ENCODE data around the gene LUZP2.

LUZP2 gene

DNA sequence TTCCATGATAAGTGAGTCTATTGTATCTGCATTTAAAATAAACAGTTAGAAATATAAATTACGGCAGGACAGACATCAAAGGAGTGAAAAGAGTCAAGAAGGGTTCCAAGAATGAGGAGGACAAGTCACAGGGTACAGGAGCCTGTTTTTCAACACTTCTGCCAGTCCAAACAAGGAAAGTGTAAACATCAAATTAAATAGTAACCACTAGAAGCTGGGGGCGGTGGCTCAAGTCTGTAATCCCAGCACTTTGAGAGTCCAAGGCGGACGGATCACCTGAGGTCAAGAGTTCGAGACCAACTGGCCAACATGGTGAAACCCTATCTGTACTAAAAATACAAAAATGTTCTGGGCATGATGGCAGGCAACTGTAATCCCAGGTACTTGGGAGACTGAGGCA, 219.6 kb downstream of the LUZP2 start:
- DNase-seq (ENCODE audit: low spot score) = no peak

DNA sequence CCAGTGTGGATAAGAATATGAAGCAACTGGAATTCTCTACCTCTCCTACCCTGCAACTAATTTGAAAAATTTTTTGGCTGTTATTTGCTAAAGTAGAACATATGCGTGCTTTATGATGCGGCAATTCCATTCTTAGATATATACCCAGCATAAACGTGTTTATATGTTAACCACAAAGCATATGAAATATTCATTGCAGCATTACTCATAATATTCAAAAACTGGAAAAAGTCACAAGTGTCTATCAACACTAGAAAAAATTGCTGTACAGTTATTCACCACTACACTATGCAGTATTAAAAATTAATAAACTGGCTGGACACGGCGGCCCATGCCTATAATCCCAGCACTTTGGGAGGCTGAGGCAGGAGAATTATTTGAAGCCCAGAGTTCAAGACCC, 226.4 kb downstream of the LUZP2 start:
- no peak for DNase-seq (ENCODE audit: low spot score)

DNA sequence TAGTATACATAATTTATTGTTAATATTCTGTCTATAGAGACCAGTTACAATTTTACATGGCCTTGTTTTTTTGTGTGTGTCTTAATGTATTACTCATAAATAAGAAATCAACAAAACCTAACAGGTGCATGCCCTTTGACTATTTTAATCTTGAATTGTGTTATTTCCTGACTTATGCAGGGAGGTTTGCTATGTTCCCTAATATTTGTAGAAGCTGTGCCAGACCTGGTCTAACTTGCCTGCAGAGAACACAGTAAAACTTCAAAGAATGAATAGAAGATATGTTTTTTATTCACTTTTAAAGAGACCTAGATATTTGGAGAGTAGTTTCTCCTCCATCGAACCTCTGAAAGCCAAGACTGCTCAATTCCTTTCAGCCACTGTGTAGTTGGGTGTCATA, 234.7 kb downstream of the LUZP2 start:
- no peak for DNase-seq (ENCODE audit: low spot score)

- no peak for DNase-seq (ENCODE audit: low spot score)
Measured at GRCh38 chr11:24734742-24735237, 237.9 kb downstream of the LUZP2 start.

GRCh38 chr11:24738972-24739371, 242.1 kb downstream of the LUZP2 start:
- DNase-seq (ENCODE audit: low spot score) = no peak

GRCh38 chr11:24739637-24740036, 242.8 kb downstream of the LUZP2 start:
- no peak for DNase-seq (ENCODE audit: low spot score)

DNA sequence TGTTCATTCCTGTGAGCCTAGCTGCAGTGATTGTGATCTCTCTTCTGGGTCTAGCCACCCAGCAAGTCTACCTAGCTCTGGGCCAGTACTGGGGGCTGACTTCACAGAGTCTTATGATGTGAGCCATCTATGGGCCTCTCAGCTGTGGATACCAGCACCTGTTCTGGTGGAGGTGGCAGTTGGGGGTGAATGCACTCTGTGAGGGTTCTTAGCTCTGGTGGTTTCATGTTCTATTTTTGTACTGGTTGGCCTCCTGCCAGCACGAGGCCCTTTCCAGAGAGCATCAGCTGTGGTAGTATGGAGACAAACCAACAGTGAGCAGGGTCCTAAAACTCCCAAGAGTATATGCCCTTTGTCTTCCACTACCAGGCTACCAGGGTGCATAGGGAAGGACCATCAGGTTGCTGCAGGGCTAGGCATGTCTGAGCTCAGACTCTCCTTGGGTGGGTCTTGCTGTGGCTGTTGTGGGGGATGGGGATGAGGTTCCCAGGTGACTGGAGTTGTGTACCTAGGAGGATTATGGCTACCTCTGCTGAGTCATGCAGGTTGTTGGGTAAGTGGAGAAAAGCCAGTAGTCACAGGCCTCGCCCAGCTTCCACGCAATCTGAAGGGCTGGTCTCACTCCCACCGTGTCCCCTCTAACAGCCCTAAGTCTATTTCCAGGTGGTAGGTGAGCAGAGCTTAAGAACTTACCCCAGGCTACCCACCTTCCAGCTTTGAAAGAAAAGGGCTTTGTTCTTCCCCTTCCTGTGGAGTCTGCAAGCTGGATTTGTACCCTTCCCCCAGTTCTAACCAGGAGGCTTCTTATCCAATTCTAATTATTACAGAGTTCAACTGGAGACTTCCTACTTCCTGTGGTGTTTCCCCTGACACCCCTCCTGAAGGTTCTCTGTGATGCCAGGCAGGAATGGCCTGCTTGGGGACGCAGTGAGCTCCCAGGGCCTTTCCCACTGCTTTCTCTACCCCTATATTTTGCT, 250.7 kb downstream of the LUZP2 start:
- no peak for DNase-seq (ENCODE audit: low spot score)

DNA sequence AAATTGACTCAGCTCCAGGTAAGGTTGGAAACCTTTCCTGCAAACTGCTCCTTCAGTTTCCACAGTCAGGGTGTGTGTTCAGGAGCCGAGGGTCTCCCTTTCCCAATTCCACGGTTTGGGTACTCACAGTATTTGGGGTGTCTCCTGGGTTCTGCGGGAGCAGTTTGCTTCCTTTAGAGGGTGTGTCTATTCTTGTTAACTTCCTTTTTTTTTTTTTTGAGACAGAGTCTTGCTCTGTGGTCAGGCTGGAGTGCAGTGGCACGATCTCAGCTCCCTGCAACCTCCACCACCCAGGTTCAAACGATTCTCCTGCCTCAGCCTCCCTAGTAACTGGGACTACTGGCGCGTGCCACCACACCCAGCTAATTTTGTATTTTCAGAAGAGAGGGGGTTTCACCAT, 251.4 kb downstream of the LUZP2 start:
- DNase-seq (ENCODE audit: low spot score) = no peak

- no peak for DNase-seq (ENCODE audit: low spot score)
Measured at GRCh38 chr11:24754406-24754805, 257.6 kb downstream of the LUZP2 start.

DNA sequence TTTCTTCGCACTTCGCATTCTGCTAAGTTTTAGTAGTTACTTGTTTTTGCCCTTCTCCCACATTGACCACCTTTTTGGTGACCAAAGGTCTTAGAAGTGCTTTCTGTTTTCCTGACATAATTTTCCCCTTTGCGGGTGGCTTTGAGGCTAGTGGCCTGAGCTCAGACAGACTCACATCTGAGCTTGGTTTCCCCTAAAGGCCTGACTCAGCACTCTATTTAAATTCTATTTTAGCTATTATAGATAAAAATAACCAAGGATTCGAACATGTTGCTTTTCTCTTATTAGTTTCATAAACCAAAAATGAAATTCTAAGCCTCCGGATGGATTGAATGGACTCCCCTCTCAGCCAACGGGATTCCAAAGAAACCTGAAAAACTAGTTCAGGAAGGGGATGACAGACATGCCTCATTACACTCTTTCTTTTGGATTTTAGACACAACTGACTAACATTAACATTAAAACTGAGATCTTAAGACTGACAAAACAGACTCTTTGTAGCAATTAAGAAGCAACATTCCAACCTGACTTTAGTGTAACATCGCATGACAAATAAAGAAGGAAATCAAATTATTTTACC, 258.5 kb downstream of the LUZP2 start:
- no peak for DNase-seq (ENCODE audit: low spot score)

DNA sequence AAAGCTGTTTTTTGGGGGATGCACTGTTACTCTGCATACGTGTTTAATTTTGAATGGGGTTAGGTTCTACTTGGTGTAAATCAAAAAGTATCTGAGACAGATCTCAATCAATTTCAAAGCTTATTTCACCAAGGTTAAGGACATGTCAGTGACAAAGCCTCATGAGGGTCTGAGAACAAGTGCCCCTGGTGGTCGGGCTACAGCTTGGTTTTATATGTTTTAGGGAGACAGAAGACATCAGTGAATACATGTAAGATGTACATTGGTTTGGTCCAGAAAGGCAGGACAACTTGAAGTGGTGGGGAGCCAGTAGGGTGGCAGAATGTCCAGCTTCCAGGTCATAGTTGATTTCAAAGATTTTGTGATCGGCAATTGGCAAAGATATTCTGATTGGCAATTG, 262.9 kb downstream of the LUZP2 start:
- no peak for DNase-seq (ENCODE audit: low spot score)

- no peak for DNase-seq (ENCODE audit: low spot score)
Measured at GRCh38 chr11:24760681-24761080, 263.8 kb downstream of the LUZP2 start.

- DNase-seq (ENCODE audit: low spot score) = no peak
Measured at GRCh38 chr11:24762076-24762475, 265.2 kb downstream of the LUZP2 start.

GRCh38 chr11:24767411-24767810, 270.6 kb downstream of the LUZP2 start:
- DNase-seq (ENCODE audit: low spot score) = no peak

GRCh38 chr11:24773322-24773721, 276.5 kb downstream of the LUZP2 start:
- DNase-seq (ENCODE audit: low spot score) = no peak

- DNase-seq (ENCODE audit: low spot score) = no peak
Measured at GRCh38 chr11:24779791-24780190, 282.9 kb downstream of the LUZP2 start.

- no peak for DNase-seq (ENCODE audit: low spot score)
Measured at GRCh38 chr11:24781288-24781687, 284.4 kb downstream of the LUZP2 start.

DNA sequence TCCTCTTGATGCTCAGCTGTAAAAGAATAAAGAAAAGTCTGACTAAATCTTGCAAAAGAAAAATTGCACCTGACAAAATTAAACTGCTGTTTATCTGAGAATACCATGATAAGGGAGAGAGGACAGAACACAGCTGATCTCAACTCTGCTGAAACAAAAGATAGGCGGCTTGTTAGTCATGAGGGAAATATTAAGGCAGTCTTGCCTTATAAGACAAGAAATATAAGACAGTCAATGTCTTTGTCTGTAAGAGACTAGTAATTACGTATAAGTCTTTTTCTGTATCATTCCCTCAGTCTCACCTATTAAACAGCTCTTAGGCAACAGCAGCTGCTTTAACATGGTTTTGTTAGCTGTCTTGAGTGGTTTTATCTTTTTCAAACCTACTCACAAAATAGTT, 296.6 kb downstream of the LUZP2 start:
- DNase-seq (ENCODE audit: low spot score) = no peak

DNA sequence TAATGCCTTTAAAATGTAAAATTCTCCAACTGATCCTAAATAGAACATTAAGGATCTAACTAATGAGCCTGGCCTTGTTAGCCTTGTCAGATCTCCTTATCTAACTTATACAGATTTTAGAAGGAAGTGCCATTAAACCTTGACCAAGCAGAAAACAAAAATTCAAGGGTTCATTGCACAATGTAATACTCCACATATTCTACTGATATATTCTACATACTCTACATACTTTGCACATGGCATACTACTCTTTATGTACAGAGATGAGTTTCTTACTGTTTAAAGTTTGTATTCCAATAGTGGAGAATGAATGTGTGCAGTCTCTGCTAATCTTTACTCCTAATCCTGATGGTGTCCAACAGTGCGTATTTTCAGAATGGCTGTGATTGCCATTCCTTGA, 297.2 kb downstream of the LUZP2 start:
- DNase-seq (ENCODE audit: low spot score) = no peak

DNA sequence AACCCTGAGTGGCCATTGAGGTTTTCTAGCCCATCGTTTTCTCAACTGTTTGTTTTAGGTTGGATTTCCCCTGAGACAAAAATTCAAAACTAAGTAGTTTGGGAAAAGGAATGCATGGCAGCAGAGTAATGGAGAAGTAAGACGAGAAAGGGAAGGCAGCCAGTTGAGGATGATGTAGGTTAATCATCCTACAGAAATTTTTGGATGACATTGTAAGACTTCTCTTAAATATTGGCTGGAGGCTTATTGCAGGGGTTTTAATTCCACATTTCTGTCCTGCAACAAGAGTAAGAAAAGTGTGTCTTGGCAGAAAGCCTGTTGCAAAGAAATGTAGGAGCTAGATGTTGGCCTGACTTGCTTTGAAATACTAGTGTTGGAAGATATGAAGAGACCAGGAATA, 308.8 kb downstream of the LUZP2 start:
- DNase-seq (ENCODE audit: low spot score) = no peak

- no peak for DNase-seq (ENCODE audit: low spot score)
Measured at GRCh38 chr11:24808173-24808572, 311.3 kb downstream of the LUZP2 start.

DNA sequence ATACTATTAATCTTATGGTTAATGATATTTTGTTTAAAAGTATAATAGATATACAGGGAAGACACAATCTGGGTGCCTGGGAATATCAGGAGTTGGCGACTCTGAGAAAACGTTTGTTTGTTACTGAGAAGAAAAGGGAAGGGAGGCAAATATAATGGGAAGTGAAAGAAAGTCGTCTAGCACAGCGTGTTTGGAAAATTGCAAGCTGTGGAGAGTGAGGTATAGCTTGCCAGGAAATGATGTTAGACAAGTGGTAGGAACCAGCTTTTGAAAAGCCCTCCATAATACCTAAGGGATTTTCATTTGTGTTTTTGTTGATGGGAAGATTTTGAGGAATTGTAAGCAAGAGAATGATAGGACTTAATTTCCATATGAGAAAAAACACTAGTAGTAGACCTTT, 322.2 kb downstream of the LUZP2 start:
- DNase-seq (ENCODE audit: low spot score) = peak; percentile 2

DNA sequence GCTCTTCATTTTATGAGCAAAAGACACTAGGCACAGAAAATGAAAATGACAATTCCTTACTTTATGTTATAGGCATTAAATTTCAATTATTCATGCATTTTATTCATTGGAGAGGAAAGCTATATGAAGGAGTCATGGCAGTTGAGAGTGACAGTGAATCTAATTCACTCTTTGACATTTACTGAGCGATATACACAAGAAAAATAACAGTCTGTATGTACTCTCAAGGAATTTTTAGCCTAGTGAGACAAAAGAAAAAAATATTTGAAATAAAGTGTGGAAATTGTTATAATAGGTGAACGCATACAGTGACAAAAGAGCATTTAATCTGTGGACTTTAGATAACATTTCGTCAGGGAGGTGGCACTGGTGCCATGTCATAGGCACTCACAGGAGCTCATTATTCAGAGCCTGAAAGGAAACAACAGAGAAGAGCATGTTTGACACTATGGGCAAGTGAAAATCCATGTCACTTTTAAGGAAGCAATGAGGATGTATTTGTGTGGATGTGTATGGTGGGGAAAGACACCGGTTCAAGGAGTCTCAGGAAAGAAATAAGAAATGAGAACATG, 323.1 kb downstream of the LUZP2 start:
- DNase-seq (ENCODE audit: low spot score) = no peak
